Melanocyte of skin (primary cell): ENCODE results near the gene ANKRD42. TPM values are rescaled to one million over a fixed set of nuclear protein-coding genes. Genes with fewer than 3 reads are reported as not detected.

Source experiments
- small RNA-seq, 2 donors: library from RNA; depleted of rRNA; stranded (forward); fragments of <200 nt; gene quantifications; one replicate each; pipeline ENCODE3, GENCODE V24; 2012
- total RNA-seq, 2 donors: library from RNA; depleted of rRNA; stranded (reverse); fragments of >200 nt; gene quantifications; 2 replicates each; pipeline ENCODE4 v1.2.3, GENCODE V29; 2012

ANKRD42 gene
- total RNA-seq = 1 to 10 TPM; 6.2 to 6.3 TPM

DNA sequence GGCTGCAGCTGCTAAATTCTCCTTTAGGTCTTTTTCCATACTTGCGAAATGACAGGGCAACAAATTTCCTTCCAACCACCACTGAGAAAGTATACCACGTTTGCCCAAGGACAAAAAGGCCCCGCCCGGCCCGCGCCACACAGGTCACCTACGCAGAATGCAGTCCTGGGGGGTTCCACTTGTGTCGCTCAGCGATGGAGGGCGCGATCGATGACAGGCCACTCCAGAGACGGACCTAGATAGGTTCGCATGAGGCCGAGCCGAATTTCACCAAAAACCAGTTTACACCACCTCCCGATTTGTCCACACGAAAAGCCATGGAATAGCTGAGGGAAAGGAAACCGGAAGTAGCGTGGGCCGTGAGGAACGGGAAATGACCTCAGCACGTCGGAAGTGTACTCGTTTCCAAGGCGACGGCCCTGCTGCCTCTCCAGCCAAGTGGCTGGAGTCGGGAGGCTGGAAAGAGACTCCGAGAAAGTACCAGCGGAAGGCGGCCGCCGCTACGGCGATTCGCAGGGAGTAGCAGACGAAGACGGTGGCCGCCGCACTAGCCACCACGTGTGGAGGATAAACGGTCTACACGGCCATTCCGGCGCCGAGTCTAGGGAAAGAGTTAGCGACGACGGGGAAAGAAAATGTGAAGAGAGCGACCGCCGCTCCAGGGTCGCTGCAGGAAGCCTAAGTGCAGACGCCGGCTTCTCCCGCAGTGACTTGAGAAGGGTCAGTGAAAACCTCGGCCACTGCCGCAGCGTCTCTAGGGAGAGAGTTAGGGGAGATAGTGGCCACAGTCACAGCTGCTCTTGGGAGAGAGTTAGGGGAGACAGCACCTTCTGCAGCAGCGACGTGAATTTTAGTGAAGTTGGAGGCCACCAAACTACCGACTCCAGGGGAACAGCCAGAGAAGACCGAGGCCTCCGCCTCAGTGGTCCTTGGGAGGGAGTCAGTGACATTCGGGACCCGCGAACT is at the start of gene ANKRD42:
ANKRD42 (plus strand) TSS at position 398 of the 966 bp plus-strand sequence. CDS start 959 bp downstream, outside the sequence.

GRCh38 chr11:83156996-83157593 is 36.4 kb upstream of the ANKRD42 start, which contains the start of gene PCF11:
PCF11 (plus strand) TSS chr11:83157131; CDS start chr11:83157440, 309 bp downstream.

GRCh38 chr11:83285771-83286528 is 92.4 kb downstream of the ANKRD42 start, which contains the start of gene CCDC90B:
CCDC90B (minus strand) TSS chr11:83286367; CDS start chr11:83285972, 395 bp downstream.

Small RNAs within 50 kb of the gene (small RNA-seq; reads per million reads assigned to genes)
- gene AP000873.5 = 0 reads per million in 2 donors

Other genes starting within 250 kb of the ANKRD42 start
- gene RAB30, start 121.8 kb upstream of the ANKRD42 start, total RNA-seq = 10 to 100 TPM; 10.7 to 17.2 TPM
- gene PCF11, start 36.6 kb upstream of the ANKRD42 start, total RNA-seq = 10 to 100 TPM; 34.0 to 41.6 TPM
- 10 to 100 TPM; 37.3 to 38.5 TPM for gene CCDC90B, start 92.7 kb downstream of the ANKRD42 start, total RNA-seq